ENCODE results near the gene DTWD1.
"Not testable (repeated sequence)": the region's sequence is repeated elsewhere in the genome, so short reads cannot be mapped to it uniquely, and the experiment has no call there.

DTWD1 gene

GRCh38 chr15:49620658-49621368 lies at the start of gene DTWD1, which contains the start of gene FAM227B:
TSS of gene DTWD1 (plus strand) at chr15:49621048. CDS start at chr15:49625168, 4,120 bp downstream.
TSS of gene FAM227B (minus strand) at chr15:49620818. CDS start at chr15:49615171, 5,647 bp downstream.
- H3K4me1 Mint-ChIP-seq: peaks cover 28% of the 10 kb centered on the region

GRCh38 chr15:49573421-49573820 lies 47.4 kb upstream of the DTWD1 start:
- no peak for ATAC-seq (replicated peaks; ENCODE audit: extremely low read depth, poor library complexity, severe bottlenecking)
- H3K9me3 Mint-ChIP-seq: peaks cover 26% of the 10 kb centered on the region

More at GRCh38 chr15:49620658-49621368, at the start of gene DTWD1, which contains the start of gene FAM227B:
- no peaks in the 10 kb centered on the region for H3K9me3 Mint-ChIP-seq
- peak; percentile 85 to 89 for DNase-seq (ENCODE audit: low spot score in 2 of 2)
- peak within 1 kb of the TSS; percentile 84 for H3K4me3 Mint-ChIP-seq
- peaks cover 10% of the 10 kb centered on the region for H3K36me3 Mint-ChIP-seq (ENCODE audit: insufficient read depth)
- peak within 1 kb of the TSS; percentile 88 for H3K27ac Mint-ChIP-seq (ENCODE audit: low read depth)
- no peaks in the 10 kb centered on the region for H3K27me3 Mint-ChIP-seq
- peak; percentile 99 for ATAC-seq (replicated peaks; ENCODE audit: extremely low read depth, poor library complexity, severe bottlenecking)

GRCh38 chr15:49589030-49589429 lies 31.8 kb upstream of the DTWD1 start:
- Mint-ChIP-seq H3K27me3 (no peaks in the 10 kb centered on the region), H3K9me3 (no peaks in the 10 kb centered on the region), H3K4me1 (peaks cover 8% of the 10 kb centered on the region), H3K4me3 (no peak overlapping the region), H3K36me3 (ENCODE audit: insufficient read depth) (no peaks in the 10 kb centered on the region), H3K27ac (ENCODE audit: low read depth) (peak overlapping the region; percentile 20)
- ATAC-seq (replicated peaks; ENCODE audit: extremely low read depth, poor library complexity, severe bottlenecking) (peak; percentile 56), DNase-seq (ENCODE audit: low spot score in 2 of 2) (no peak)

More at GRCh38 chr15:49573421-49573820, 47.4 kb upstream of the DTWD1 start:
- no peak overlapping the region for H3K27ac Mint-ChIP-seq (ENCODE audit: low read depth)
- H3K4me1 Mint-ChIP-seq: no peaks in the 10 kb centered on the region
- no peaks in the 10 kb centered on the region for H3K27me3 Mint-ChIP-seq
- peaks cover 5% of the 10 kb centered on the region for H3K36me3 Mint-ChIP-seq (ENCODE audit: insufficient read depth)
- DNase-seq (ENCODE audit: low spot score in 2 of 2): no peak
- no peak overlapping the region for H3K4me3 Mint-ChIP-seq

GRCh38 chr15:49592829-49593316 lies 28.0 kb upstream of the DTWD1 start:
- H3K4me1 Mint-ChIP-seq; H3K9me3 Mint-ChIP-seq; H3K36me3 Mint-ChIP-seq (ENCODE audit: insufficient read depth); H3K4me3 Mint-ChIP-seq; DNase-seq (ENCODE audit: low spot score in 2 of 2); H3K27ac Mint-ChIP-seq (ENCODE audit: low read depth); ATAC-seq (replicated peaks; ENCODE audit: extremely low read depth, poor library complexity, severe bottlenecking); H3K27me3 Mint-ChIP-seq: not testable (repeated sequence)

GRCh38 chr15:49604625-49605409 lies 16.0 kb upstream of the DTWD1 start:
- DNase-seq (ENCODE audit: low spot score in 2 of 2) (no peak), ATAC-seq (replicated peaks; ENCODE audit: extremely low read depth, poor library complexity, severe bottlenecking) (no peak)
- H3K27me3 Mint-ChIP-seq: no peaks in the 10 kb centered on the region
- H3K4me3 Mint-ChIP-seq: no peak overlapping the region
- no peaks in the 10 kb centered on the region for H3K36me3 Mint-ChIP-seq (ENCODE audit: insufficient read depth)
- peaks cover 27% of the 10 kb centered on the region for H3K9me3 Mint-ChIP-seq
- no peak overlapping the region for H3K27ac Mint-ChIP-seq (ENCODE audit: low read depth)
- H3K4me1 Mint-ChIP-seq: no peaks in the 10 kb centered on the region

GRCh38 chr15:49605588-49605987 lies 15.3 kb upstream of the DTWD1 start:
- H3K4me3 Mint-ChIP-seq: no peak overlapping the region
- H3K9me3 Mint-ChIP-seq: peaks cover 27% of the 10 kb centered on the region
- no peak overlapping the region for H3K27ac Mint-ChIP-seq (ENCODE audit: low read depth)
- H3K36me3 Mint-ChIP-seq (ENCODE audit: insufficient read depth): no peaks in the 10 kb centered on the region
- H3K27me3 Mint-ChIP-seq: no peaks in the 10 kb centered on the region
- no peak for DNase-seq (ENCODE audit: low spot score in 2 of 2)
- H3K4me1 Mint-ChIP-seq: no peaks in the 10 kb centered on the region
- no peak for ATAC-seq (replicated peaks; ENCODE audit: extremely low read depth, poor library complexity, severe bottlenecking)

- no peaks in the 10 kb centered on the region for H3K27me3 Mint-ChIP-seq
- DNase-seq (ENCODE audit: low spot score in 2 of 2): no peak
- peaks cover 21% of the 10 kb centered on the region for H3K9me3 Mint-ChIP-seq
- H3K36me3 Mint-ChIP-seq (ENCODE audit: insufficient read depth): peaks cover 2% of the 10 kb centered on the region
- H3K4me1 Mint-ChIP-seq: no peaks in the 10 kb centered on the region
- no peak for ATAC-seq (replicated peaks; ENCODE audit: extremely low read depth, poor library complexity, severe bottlenecking)
- H3K4me3 Mint-ChIP-seq: no peak overlapping the region
- H3K27ac Mint-ChIP-seq (ENCODE audit: low read depth): no peak overlapping the region
Observed at GRCh38 chr15:49606594-49606993, 14.3 kb upstream of the DTWD1 start.

- Mint-ChIP-seq H3K27ac (ENCODE audit: low read depth) (no peak overlapping the region), H3K4me1 (no peaks in the 10 kb centered on the region)
Observed at GRCh38 chr15:49610157-49610918, 10.5 kb upstream of the DTWD1 start.

GRCh38 chr15:49612240-49612639 lies 8.6 kb upstream of the DTWD1 start:
- not testable (repeated sequence) for H3K27ac Mint-ChIP-seq (ENCODE audit: low read depth)

More at GRCh38 chr15:49610157-49610918, 10.5 kb upstream of the DTWD1 start:
- no peak overlapping the region for H3K4me3 Mint-ChIP-seq
- DNase-seq (ENCODE audit: low spot score in 2 of 2) (no peak), ATAC-seq (replicated peaks; ENCODE audit: extremely low read depth, poor library complexity, severe bottlenecking) (no peak)
- no peaks in the 10 kb centered on the region for H3K27me3 Mint-ChIP-seq
- H3K9me3 Mint-ChIP-seq: peaks cover 11% of the 10 kb centered on the region
- H3K36me3 Mint-ChIP-seq (ENCODE audit: insufficient read depth): peaks cover 2% of the 10 kb centered on the region

GRCh38 chr15:49619226-49619625 lies 1.6 kb upstream of the DTWD1 start:
- H3K4me1 Mint-ChIP-seq: peaks cover 28% of the 10 kb centered on the region
- no peaks in the 10 kb centered on the region for H3K27me3 Mint-ChIP-seq
- no peak overlapping the region for H3K27ac Mint-ChIP-seq (ENCODE audit: low read depth)
- H3K36me3 Mint-ChIP-seq (ENCODE audit: insufficient read depth): peaks cover 7% of the 10 kb centered on the region
- no peak overlapping the region for H3K4me3 Mint-ChIP-seq
- H3K9me3 Mint-ChIP-seq: peaks cover 6% of the 10 kb centered on the region
- ATAC-seq (replicated peaks; ENCODE audit: extremely low read depth, poor library complexity, severe bottlenecking): no peak
- DNase-seq (ENCODE audit: low spot score in 2 of 2): no peak

More at GRCh38 chr15:49612240-49612639, 8.6 kb upstream of the DTWD1 start:
- H3K36me3 Mint-ChIP-seq (ENCODE audit: insufficient read depth); ATAC-seq (replicated peaks; ENCODE audit: extremely low read depth, poor library complexity, severe bottlenecking); H3K4me3 Mint-ChIP-seq; H3K27me3 Mint-ChIP-seq; DNase-seq (ENCODE audit: low spot score in 2 of 2); H3K4me1 Mint-ChIP-seq: not testable (repeated sequence)
- peaks cover 11% of the 10 kb centered on the region for H3K9me3 Mint-ChIP-seq

GRCh38 chr15:49620199-49620598 lies 649 bp upstream of the DTWD1 start:
- Mint-ChIP-seq H3K36me3 (ENCODE audit: insufficient read depth) (peaks cover 7% of the 10 kb centered on the region), H3K9me3 (no peaks in the 10 kb centered on the region), H3K4me3 (peak overlapping the region; percentile 84), H3K27ac (ENCODE audit: low read depth) (peak overlapping the region; percentile 88), H3K27me3 (no peaks in the 10 kb centered on the region), H3K4me1 (peaks cover 28% of the 10 kb centered on the region)
- ATAC-seq (replicated peaks; ENCODE audit: extremely low read depth, poor library complexity, severe bottlenecking): peak; percentile 13
- DNase-seq (ENCODE audit: low spot score in 2 of 2): no peak

GRCh38 chr15:49621401-49621811 lies 558 bp downstream of the DTWD1 start:
- no peak for ATAC-seq (replicated peaks; ENCODE audit: extremely low read depth, poor library complexity, severe bottlenecking)
- peaks cover 28% of the 10 kb centered on the region for H3K4me1 Mint-ChIP-seq
- H3K4me3 Mint-ChIP-seq: peak overlapping the region; percentile 84
- peak overlapping the region; percentile 88 for H3K27ac Mint-ChIP-seq (ENCODE audit: low read depth)
- H3K36me3 Mint-ChIP-seq (ENCODE audit: insufficient read depth): peaks cover 10% of the 10 kb centered on the region
- no peak for DNase-seq (ENCODE audit: low spot score in 2 of 2)
- no peaks in the 10 kb centered on the region for H3K27me3 Mint-ChIP-seq
- H3K9me3 Mint-ChIP-seq: no peaks in the 10 kb centered on the region

Data from central memory CD8-positive, alpha-beta T cell (primary cell).